ENCODE measurements around the gene PLXNA4. TPM values are rescaled to one million over a fixed set of nuclear protein-coding genes. Genes with fewer than 3 reads are reported as not detected.

PLXNA4 gene
- polyA plus RNA-seq, 1 experiment, result 0.22 TPM

DNA sequence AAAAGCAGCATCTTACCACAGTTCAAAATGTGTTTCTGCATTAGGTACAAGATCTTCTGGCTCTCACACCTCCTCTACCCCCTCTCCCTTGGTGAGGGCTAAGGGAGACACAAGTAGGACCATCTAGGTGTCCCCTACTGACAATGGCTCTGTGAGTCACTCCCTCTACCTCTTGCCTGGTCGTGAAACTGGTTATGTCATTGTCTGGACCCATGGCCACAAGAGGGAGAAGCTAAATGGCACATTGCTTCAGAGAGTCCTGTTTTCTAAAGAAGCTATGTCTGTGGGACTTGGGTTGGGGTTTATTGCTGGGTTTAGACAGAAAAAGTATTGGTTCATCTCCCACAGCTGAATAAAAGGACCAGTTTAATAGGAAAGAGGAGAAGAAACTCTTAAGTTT lies 4.0 kb upstream of the PLXNA4 start:
- TF ChIP-seq, protein P1, sequence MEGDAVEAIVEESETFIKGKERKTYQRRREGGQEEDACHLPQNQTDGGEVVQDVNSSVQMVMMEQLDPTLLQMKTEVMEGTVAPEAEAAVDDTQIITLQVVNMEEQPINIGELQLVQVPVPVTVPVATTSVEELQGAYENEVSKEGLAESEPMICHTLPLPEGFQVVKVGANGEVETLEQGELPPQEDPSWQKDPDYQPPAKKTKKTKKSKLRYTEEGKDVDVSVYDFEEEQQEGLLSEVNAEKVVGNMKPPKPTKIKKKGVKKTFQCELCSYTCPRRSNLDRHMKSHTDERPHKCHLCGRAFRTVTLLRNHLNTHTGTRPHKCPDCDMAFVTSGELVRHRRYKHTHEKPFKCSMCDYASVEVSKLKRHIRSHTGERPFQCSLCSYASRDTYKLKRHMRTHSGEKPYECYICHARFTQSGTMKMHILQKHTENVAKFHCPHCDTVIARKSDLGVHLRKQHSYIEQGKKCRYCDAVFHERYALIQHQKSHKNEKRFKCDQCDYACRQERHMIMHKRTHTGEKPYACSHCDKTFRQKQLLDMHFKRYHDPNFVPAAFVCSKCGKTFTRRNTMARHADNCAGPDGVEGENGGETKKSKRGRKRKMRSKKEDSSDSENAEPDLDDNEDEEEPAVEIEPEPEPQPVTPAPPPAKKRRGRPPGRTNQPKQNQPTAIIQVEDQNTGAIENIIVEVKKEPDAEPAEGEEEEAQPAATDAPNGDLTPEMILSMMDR (IDR thresholded peaks at IDR 0.05; ENCODE audit: insufficient read depth, low read depth, low read length), result no peak
- DNase-seq (ENCODE audit: low read depth), result no peak
- CTCF ChIA-PET, result interaction anchor here (0.5 to 4.1 kb wide), 33 partner anchors 9 to 891 kb away, joined by 3 to 25 read pairs (median 5); no protein-coding TSS in a partner anchor
- no peaks in the 10 kb centered on the region for H3K36me3 ChIP-seq (ENCODE audit: control insufficient read depth, insufficient read depth, low read length)
- POLR2A ChIA-PET, result interaction anchor here (0.6 kb wide), 1 partner anchor 1561 kb away, joined by 3 read pairs; no protein-coding TSS in a partner anchor
- H3K27me3 ChIP-seq (ENCODE audit: control insufficient read depth, insufficient read depth, low read length), result peaks cover 25% of the 10 kb centered on the region
- H3K4me3 ChIP-seq (ENCODE audit: low read depth, low read length), result no peak overlapping the region

DNA sequence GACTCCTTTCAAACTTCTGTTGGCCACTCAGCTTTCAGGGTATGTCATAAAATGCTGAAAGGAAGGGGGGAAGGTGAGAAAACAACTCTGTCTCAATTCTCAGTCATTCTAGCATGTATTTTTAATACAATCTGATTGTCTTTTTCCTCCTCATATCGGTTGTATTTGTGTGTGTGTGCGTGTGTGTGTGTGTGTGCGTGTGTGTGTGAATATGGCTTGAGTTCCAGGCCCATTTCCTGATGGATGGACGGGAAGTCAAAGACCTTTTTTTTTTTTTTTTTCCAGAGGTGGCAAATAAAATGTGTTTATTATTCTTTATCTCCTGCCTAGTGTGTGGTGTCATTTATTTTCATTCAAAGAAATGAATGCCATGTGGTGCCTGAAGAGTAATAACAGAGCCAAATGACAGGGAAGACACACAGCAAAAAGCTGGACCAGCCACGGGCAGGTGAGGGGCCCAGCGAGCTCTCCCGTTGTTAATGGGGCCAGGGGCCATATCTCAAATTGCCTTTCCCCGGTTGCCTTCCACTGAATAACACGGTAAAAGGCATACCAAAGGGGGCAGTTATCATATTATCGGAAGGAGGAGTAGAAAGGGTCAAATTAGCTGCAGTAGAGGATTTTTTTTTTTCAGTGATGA lies 3.1 kb upstream of the PLXNA4 start:
- TF ChIP-seq, protein P1 (IDR thresholded peaks at IDR 0.05; ENCODE audit: insufficient read depth, low read depth, low read length), result no peak
- POLR2A ChIA-PET, result no interaction called here
- H3K36me3 ChIP-seq (ENCODE audit: control insufficient read depth, insufficient read depth, low read length), result no peaks in the 10 kb centered on the region

DNA sequence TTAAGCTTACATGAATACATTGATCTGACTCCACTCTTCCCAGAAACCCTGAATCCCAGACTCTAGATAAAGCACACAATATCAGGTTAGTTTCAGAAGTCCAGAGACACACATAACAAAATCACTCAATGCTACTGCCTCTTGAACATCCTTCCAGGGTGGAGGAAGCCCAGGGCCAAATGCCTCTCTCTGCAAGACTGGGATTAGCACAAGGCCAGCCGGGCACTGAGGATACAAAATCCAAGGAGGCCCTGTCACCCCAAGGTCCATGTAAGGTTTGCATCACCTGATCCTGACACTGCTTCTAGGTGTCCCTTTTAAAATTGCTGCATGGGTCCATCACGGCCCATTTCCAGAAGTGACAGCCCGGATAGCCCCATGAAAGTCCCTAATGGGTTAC lies 2.6 kb upstream of the PLXNA4 start:
- no peak overlapping the region for H3K4me3 ChIP-seq (ENCODE audit: low read depth, low read length)
- peaks cover 38% of the 10 kb centered on the region for H3K27me3 ChIP-seq (ENCODE audit: control insufficient read depth, insufficient read depth, low read length)
- DNase-seq (ENCODE audit: low read depth), result no peak
- no peaks in the 10 kb centered on the region for H3K36me3 ChIP-seq (ENCODE audit: control insufficient read depth, insufficient read depth, low read length)
- POLR2A ChIA-PET, result no interaction called here
- CTCF ChIA-PET, result interaction anchor here (0.9 to 4.1 kb wide), 4 partner anchors 8 to 185 kb away, joined by 3 to 25 read pairs (median 4); no protein-coding TSS in a partner anchor
- TF ChIP-seq, protein P1 (IDR thresholded peaks at IDR 0.05; ENCODE audit: insufficient read depth, low read depth, low read length), result no peak

More for the DNA sequence above, 3.1 kb upstream of the PLXNA4 start:
- peaks cover 34% of the 10 kb centered on the region for H3K27me3 ChIP-seq (ENCODE audit: control insufficient read depth, insufficient read depth, low read length)
- CTCF ChIA-PET, result interaction anchor here (0.6 to 4.1 kb wide), 7 partner anchors 12 to 890 kb away, joined by 3 to 25 read pairs (median 7); no protein-coding TSS in a partner anchor
- DNase-seq (ENCODE audit: low read depth), result no peak
- H3K4me3 ChIP-seq (ENCODE audit: low read depth, low read length), result no peak overlapping the region

- CTCF ChIA-PET, result interaction anchor here (0.8 to 1.5 kb wide), 6 partner anchors 8 to 886 kb away, joined by 3 to 5 read pairs (median 3); no protein-coding TSS in a partner anchor
- DNase-seq (ENCODE audit: low read depth), result no peak
- Histone ChIP-seq H3K27me3 (ENCODE audit: control insufficient read depth, insufficient read depth, low read length) (peaks cover 42% of the 10 kb centered on the region), H3K36me3 (ENCODE audit: control insufficient read depth, insufficient read depth, low read length) (no peaks in the 10 kb centered on the region), H3K4me3 (ENCODE audit: low read depth, low read length) (no peak overlapping the region)
- POLR2A ChIA-PET, result no interaction called here
- TF ChIP-seq, protein P1 (IDR thresholded peaks at IDR 0.05; ENCODE audit: insufficient read depth, low read depth, low read length), result no peak
Measured at GRCh38 chr7:132578050-132578370, 1.7 kb upstream of the PLXNA4 start.

- POLR2A ChIA-PET, result no interaction called here
- TF ChIP-seq, protein P1 (IDR thresholded peaks at IDR 0.05; ENCODE audit: insufficient read depth, low read depth, low read length), result 0 out of 2 replicates have a peak, but pooled peaks have one; percentile 9
- Histone ChIP-seq H3K36me3 (ENCODE audit: control insufficient read depth, insufficient read depth, low read length) (no peaks in the 10 kb centered on the region), H3K4me3 (ENCODE audit: low read depth, low read length) (no peak overlapping the region; the same call in 1 of the 2 replicates), H3K27me3 (ENCODE audit: control insufficient read depth, insufficient read depth, low read length) (peaks cover 43% of the 10 kb centered on the region)
- CTCF ChIA-PET, result interaction anchor here (0.5 to 1.5 kb wide), 7 partner anchors 9 to 886 kb away, joined by 3 to 5 read pairs (median 3); no protein-coding TSS in a partner anchor
- no peak for DNase-seq (ENCODE audit: low read depth)
Measured at GRCh38 chr7:132577206-132578049, 1.2 kb upstream of the PLXNA4 start.
